HepG2 (cell line): ENCODE measurements around the gene PFDN5. TPM values are rescaled to one million over a fixed set of nuclear protein-coding genes. Genes with fewer than 3 reads are reported as not detected.

Experiments used
- ATM ChIP-seq: fragments of 450-650 bp; IDR thresholded peaks from 2 replicates; pipeline ENCODE4 v1.7.1; 2017; ENCODE audit warnings: mild to moderate bottlenecking, borderline replicate concordance
- CENPBD1 ChIP-seq: sonication (generic); formaldehyde crosslinking; IDR thresholded peaks from 2 replicates; pipeline ENCODE4 v1.8.0; 2022; ENCODE audit warnings: missing genetic modification reagents, low read depth, mild to moderate bottlenecking, borderline replicate concordance
- CREBL2 ChIP-seq: sonication (generic); formaldehyde crosslinking; IDR thresholded peaks from 2 replicates; pipeline ENCODE4 v1.8.1; 2023; ENCODE audit warnings: missing genetic modification reagents, mild to moderate bottlenecking, borderline replicate concordance
- KDM1A ChIP-seq: IDR thresholded peaks from 2 replicates; pipeline ENCODE4 v1.6.1; 2016; ENCODE audit warnings: missing compliant biosample characterization
- MED1 ChIP-seq: sonication (generic); formaldehyde crosslinking; IDR thresholded peaks from 2 replicates; pipeline ENCODE4 v1.4.0; 2020; ENCODE audit warnings: missing genetic modification reagents
- MTF2 ChIP-seq: sonication (generic); formaldehyde crosslinking; IDR thresholded peaks from 2 replicates; pipeline ENCODE4 v1.5.0; 2020; ENCODE audit warnings: missing genetic modification reagents, borderline replicate concordance
- NR2F2 ChIP-seq: IDR thresholded peaks from 2 replicates; pipeline ENCODE4 v1.6.1; 2012; ENCODE audit warnings: low read depth, inconsistent platforms, borderline replicate concordance
- SIN3B ChIP-seq: fragments of 150-350 bp; IDR thresholded peaks from 2 replicates; pipeline ENCODE4 v1.6.1; 2014; ENCODE audit warnings: low read length
- SOX5 ChIP-seq: IDR thresholded peaks from 2 replicates; pipeline ENCODE4 v1.6.1; 2016; ENCODE audit warnings: borderline replicate concordance
- TFDP1 ChIP-seq: IDR thresholded peaks from 2 replicates; pipeline ENCODE4 v1.6.1; 2016; ENCODE audit warnings: missing compliant biosample characterization, missing genetic modification reagents, borderline replicate concordance
- TSC22D2 ChIP-seq: sonication (generic); formaldehyde crosslinking; IDR thresholded peaks from 2 replicates; pipeline ENCODE4 v1.5.1; 2020; ENCODE audit warnings: missing genetic modification reagents, mild to moderate bottlenecking, borderline replicate concordance
- ZNF17 ChIP-seq: sonication (generic); formaldehyde crosslinking; IDR thresholded peaks from 2 replicates; pipeline ENCODE4 v1.5.0; 2020; ENCODE audit warnings: mild to moderate bottlenecking, missing genetic modification reagents
- polyA plus RNA-seq, 8 experiments: library from polyadenylated mRNA; depleted of rRNA in 3 of 8; stranded (reverse) in 7 of 8; unstranded in 1 of 8; fragments of >200 nt; fragmentation: Illumina TruSeq in 4 of 8; extraction: Trizol in 4 of 8; gene quantifications; 2 replicates each; pipeline versions ENCODE4 v1.2.1 to v1.2.3, GENCODE V29; 2011 to 2016; ENCODE audit warnings: low read depth in 4 of 8, missing spikeins in 1 of 8, mixed read lengths in 1 of 8; ENCODE audit not compliant: insufficient read depth in 1 of 8
- total RNA-seq, 5 experiments: library from RNA; depleted of rRNA; stranded (reverse); fragments of >200 nt; fragmentation: Illumina TruSeq; extraction: Trizol; gene quantifications; 2 replicates each; pipeline ENCODE4 v1.2.3, GENCODE V29; 2016; ENCODE audit warnings: low read depth in 1 of 5
- TF ChIP-seq, protein P1 (sequence below): sonication (generic); formaldehyde crosslinking; IDR thresholded peaks from 2 replicates; pipeline ENCODE4 v1.4.0; 2020; ENCODE audit warnings: missing genetic modification reagents, borderline replicate concordance
- TF ChIP-seq, protein P2 (sequence below): sonication (generic); formaldehyde crosslinking; conservative IDR thresholded peaks from 2 replicates; pipeline ENCODE4 v1.4.0; 2020; ENCODE audit warnings: missing genetic modification reagents
- TF ChIP-seq, protein P3 (sequence below): sonication (generic); formaldehyde crosslinking; IDR thresholded peaks from 2 replicates; pipeline ENCODE4 v1.4.0; 2020; ENCODE audit warnings: missing genetic modification reagents
- TF ChIP-seq, protein P4 (sequence below): IDR thresholded peaks from 2 replicates; pipeline ENCODE4 v1.6.1; 2016; ENCODE audit warnings: missing genetic modification reagents, missing compliant biosample characterization

PFDN5 gene
- total and polyA plus RNA-seq, 2 of the 13 experiments (the other 11 are each of a cell fraction or from before 2014, with no cell fraction given), result 449 to 462 TPM

DNA sequence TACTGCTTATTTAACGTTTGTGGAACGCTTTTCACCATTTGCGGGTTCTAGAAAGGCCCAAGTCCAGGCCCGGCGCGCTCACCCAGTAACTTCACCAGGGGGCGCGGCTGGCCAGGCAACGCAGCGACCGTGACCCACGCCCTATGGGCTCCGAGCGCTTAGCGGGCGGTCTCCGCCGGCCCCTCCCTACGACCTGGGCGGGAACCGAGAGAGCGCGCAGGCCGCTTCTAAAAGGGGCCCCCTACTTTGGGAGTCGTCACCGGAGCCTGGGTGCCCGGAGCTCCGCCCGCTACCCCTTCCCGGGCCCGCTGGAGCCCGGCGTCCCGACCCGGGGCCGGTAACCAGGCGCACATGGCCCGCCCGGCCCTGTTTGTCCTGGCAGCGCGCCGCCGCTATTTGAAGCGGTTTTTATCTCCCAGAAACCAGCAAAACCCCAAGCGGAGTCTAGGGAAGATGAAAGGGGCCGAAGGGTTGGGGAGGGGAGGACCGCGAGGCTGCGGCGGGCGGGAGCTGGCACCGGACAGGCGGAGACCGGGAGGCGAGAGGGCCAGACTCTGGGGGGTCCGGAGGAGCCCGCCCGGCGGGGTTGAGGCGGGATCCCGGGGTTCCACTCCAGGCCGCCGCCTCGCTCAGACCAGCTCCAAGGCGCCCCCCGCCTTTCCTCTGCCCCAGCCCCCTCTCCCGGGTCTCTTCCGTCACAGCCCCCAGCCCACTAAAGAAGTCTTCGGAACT, 29.6 kb downstream of the PFDN5 start (continued):
- peak; percentile 65; the same call in 1 of the 2 replicates for TF ChIP-seq TSC22D2 (CRISPR knock-in tag)
- no peak for TF ChIP-seq KDM1A
- TF ChIP-seq, protein P1, sequence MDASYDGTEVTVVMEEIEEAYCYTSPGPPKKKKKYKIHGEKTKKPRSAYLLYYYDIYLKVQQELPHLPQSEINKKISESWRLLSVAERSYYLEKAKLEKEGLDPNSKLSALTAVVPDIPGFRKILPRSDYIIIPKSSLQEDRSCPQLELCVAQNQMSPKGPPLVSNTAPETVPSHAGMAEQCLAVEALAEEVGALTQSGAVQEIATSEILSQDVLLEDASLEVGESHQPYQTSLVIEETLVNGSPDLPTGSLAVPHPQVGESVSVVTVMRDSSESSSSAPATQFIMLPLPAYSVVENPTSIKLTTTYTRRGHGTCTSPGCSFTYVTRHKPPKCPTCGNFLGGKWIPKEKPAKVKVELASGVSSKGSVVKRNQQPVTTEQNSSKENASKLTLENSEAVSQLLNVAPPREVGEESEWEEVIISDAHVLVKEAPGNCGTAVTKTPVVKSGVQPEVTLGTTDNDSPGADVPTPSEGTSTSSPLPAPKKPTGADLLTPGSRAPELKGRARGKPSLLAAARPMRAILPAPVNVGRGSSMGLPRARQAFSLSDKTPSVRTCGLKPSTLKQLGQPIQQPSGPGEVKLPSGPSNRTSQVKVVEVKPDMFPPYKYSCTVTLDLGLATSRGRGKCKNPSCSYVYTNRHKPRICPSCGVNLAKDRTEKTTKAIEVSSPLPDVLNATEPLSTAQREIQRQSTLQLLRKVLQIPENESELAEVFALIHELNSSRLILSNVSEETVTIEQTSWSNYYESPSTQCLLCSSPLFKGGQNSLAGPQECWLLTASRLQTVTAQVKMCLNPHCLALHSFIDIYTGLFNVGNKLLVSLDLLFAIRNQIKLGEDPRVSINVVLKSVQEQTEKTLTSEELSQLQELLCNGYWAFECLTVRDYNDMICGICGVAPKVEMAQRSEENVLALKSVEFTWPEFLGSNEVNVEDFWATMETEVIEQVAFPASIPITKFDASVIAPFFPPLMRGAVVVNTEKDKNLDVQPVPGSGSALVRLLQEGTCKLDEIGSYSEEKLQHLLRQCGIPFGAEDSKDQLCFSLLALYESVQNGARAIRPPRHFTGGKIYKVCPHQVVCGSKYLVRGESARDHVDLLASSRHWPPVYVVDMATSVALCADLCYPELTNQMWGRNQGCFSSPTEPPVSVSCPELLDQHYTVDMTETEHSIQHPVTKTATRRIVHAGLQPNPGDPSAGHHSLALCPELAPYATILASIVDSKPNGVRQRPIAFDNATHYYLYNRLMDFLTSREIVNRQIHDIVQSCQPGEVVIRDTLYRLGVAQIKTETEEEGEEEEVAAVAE (CRISPR knock-in tag), result no peak
- TF ChIP-seq TFDP1 (CRISPR knock-in tag), result peak; percentile 83; the same call in 1 of the 2 replicates
- peak; percentile 59 for TF ChIP-seq MED1
- TF ChIP-seq, protein P2, sequence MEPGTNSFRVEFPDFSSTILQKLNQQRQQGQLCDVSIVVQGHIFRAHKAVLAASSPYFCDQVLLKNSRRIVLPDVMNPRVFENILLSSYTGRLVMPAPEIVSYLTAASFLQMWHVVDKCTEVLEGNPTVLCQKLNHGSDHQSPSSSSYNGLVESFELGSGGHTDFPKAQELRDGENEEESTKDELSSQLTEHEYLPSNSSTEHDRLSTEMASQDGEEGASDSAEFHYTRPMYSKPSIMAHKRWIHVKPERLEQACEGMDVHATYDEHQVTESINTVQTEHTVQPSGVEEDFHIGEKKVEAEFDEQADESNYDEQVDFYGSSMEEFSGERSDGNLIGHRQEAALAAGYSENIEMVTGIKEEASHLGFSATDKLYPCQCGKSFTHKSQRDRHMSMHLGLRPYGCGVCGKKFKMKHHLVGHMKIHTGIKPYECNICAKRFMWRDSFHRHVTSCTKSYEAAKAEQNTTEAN (CRISPR knock-in tag), result no peak
- TF ChIP-seq SIN3B, result no peak
- TF ChIP-seq MTF2 (CRISPR knock-in tag), result no peak; the same call in 1 of the 2 replicates
- TF ChIP-seq ZNF17 (CRISPR knock-in tag), result no peak
- no peak for TF ChIP-seq CENPBD1 (CRISPR knock-in tag)
- TF ChIP-seq SOX5 (CRISPR knock-in tag), result peak; percentile 43; the same call in 1 of the 2 replicates
- no peak for TF ChIP-seq CREBL2 (CRISPR knock-in tag)
- TF ChIP-seq, protein P3, sequence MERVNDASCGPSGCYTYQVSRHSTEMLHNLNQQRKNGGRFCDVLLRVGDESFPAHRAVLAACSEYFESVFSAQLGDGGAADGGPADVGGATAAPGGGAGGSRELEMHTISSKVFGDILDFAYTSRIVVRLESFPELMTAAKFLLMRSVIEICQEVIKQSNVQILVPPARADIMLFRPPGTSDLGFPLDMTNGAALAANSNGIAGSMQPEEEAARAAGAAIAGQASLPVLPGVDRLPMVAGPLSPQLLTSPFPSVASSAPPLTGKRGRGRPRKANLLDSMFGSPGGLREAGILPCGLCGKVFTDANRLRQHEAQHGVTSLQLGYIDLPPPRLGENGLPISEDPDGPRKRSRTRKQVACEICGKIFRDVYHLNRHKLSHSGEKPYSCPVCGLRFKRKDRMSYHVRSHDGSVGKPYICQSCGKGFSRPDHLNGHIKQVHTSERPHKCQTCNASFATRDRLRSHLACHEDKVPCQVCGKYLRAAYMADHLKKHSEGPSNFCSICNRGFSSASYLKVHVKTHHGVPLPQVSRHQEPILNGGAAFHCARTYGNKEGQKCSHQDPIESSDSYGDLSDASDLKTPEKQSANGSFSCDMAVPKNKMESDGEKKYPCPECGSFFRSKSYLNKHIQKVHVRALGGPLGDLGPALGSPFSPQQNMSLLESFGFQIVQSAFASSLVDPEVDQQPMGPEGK (CRISPR knock-in tag), result peak; percentile 88
- no peak for TF ChIP-seq ATM
- TF ChIP-seq, protein P4, sequence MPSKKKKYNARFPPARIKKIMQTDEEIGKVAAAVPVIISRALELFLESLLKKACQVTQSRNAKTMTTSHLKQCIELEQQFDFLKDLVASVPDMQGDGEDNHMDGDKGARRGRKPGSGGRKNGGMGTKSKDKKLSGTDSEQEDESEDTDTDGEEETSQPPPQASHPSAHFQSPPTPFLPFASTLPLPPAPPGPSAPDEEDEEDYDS, result peak; percentile 73
- TF ChIP-seq NR2F2, result no peak
